HUES6 (cell line): ENCODE measurements around the gene C7orf25.

ENCODE experiments used
- H3K27ac ChIP-seq: 2 replicates; pipeline ENCODE4 v1.7.0; 2013; ENCODE audit warnings: low read depth, mild to moderate bottlenecking, low read length, inconsistent platforms
- H3K27me3 ChIP-seq: 2 replicates; pipeline ENCODE4 v1.6.1; 2013; ENCODE audit warnings: low read length; ENCODE audit not compliant: control insufficient read depth, insufficient read depth
- H3K36me3 ChIP-seq: 2 replicates; pipeline ENCODE4 v1.6.1; 2013; ENCODE audit warnings: low read length; ENCODE audit not compliant: control insufficient read depth, insufficient read depth
- H3K4me1 ChIP-seq: 2 replicates; pipeline ENCODE4 v1.6.1; 2013; ENCODE audit warnings: low read length; ENCODE audit not compliant: control insufficient read depth, insufficient read depth
- H3K4me3 ChIP-seq: 2 replicates; pipeline ENCODE4 v1.5.1; 2013; ENCODE audit warnings: low read depth, low read length
- H3K9ac ChIP-seq: one replicate; pipeline ENCODE4 v1.6.1; 2013; ENCODE audit warnings: mild to moderate bottlenecking, low read length
- H3K9me3 ChIP-seq: 2 replicates; pipeline ENCODE4 v1.6.1; 2013; ENCODE audit warnings: low read depth, low read length; ENCODE audit not compliant: control insufficient read depth, insufficient read depth

The C7orf25 gene

DNA sequence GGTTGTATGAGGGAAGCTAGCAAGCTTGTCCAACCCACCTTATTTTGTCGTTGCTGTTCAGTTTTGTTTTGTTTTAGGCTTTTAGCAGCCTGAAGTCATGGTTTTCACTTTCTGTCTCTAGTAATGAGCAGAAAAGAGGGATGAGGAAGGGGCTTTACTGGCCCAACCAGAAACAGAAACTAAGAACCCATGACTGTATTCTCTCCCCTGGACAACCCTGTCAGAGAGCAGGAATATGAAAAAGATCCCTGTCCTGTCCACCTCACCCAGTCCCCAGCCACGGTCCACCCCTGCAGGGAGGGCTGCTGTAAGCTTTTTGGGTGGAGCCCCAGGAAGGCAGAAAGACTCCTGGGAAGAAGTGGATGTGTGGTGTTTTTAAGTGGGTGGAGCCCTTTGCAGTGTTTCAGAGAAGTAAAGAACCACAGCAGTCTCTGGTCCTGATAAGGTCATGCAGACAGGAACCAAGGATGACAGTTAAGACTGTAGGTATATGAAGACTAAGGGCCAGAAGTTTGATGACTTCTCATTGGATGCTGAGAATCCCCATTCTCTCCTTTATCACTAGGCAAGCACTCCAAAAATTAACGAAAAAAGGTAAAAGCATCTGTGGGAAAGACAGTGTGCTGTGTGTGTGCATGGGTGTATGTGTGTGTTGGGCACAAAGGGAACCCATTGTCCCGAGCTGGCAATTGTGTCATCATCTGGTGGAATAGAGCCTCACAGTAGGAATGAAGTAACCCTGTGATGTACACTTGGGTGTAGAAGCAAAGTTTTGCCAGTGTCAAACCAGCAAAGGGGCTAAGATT lies 34.2 kb upstream of the C7orf25 start:
- Histone ChIP-seq H3K9me3 (0 out of 2 replicates have a peak, but pooled peaks cover 6% of the 10 kb centered on the region), H3K36me3 (no peaks in the 10 kb centered on the region), H3K9ac (no peak overlapping the region), H3K27ac (no peak overlapping the region), H3K4me1 (peaks cover 14% of the 10 kb centered on the region; the same call in 1 of the 2 replicates), H3K27me3 (no peaks in the 10 kb centered on the region), H3K4me3 (no peak overlapping the region)

DNA sequence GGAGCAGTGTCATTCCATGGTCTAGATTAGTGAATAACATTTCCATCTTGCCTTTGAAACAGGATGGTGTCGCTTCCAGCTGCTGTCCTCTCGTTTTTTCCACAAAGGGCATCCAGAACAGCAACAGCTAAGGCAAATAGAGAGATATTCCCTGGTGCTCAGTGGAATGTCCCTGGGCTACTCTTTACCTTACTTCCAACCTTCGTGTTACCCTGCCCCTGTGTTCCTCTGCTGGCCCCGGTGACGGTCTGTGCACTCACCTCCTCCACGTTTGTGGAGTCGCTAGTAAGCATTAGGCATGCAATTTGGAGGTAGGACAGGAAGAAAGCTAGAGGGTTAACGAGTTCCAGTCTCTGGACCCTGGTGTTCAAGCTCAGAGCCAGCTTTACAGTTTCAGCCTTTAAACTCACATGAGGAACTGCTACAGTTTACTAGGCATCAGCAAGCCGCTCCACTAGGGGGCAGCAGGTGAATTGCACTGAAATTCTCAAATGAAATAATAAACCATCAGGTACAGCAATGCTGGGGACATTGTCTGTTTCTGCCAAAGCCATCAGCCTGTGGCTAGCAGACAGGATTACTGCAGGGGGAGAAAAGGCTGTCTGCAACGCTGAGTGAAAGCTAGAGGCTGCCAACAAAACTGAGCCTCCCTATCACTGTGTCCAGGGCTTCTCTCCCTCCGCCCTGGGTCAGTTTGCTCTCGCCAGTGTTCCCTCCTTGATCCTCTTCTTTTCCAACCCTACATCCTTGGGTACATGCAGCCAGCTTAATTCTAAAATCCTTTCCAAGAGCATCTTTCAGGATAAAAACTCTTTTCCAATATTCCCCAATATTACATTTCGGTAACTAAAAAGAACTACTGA lies 29.3 kb upstream of the C7orf25 start:
- H3K27me3 ChIP-seq: no peaks in the 10 kb centered on the region
- H3K9ac ChIP-seq: no peak overlapping the region
- peaks cover 15% of the 10 kb centered on the region; the same call in 1 of the 2 replicates for H3K4me1 ChIP-seq
- no peak overlapping the region for H3K27ac ChIP-seq
- peaks cover 40% of the 10 kb centered on the region for H3K36me3 ChIP-seq
- H3K9me3 ChIP-seq: no peaks in the 10 kb centered on the region
- no peak overlapping the region for H3K4me3 ChIP-seq

DNA sequence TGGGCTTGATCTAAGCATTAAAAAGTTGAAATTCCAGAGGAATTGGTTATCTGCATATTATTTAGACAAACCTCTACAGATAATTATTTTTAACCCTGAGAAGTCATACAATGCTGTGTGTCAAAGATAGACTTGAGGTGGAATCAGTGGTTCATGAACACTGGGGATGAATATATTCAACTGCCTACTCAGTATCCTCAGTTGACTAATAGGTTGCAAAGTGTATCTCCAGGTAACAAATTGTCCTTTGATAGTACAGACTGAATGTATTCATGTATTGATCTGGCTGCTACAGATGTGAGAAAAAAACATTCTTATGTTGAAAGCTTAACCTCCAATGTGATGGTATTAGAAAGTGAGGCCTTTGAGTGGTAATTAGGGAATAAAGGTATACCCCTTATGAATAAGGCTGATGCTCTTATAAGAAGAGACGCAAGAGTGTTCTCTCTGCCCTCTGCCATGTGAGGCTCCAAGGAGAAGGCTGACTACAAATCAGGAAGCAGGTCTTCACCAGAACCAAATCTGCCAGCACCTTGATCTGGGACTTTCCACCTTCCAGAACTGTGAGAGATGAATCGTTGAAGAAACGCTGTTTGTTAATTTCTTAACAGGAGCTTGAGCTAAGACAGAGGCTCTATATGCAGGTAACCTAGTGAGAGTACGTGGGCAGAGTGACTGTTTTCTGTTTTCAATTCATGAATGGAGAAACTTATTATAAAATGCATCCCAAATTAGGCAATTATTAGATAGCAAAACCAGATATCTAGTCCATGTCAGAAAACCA lies 27.8 kb upstream of the C7orf25 start:
- Histone ChIP-seq H3K9ac (no peak overlapping the region), H3K36me3 (peaks cover 54% of the 10 kb centered on the region), H3K4me3 (no peak overlapping the region)

DNA sequence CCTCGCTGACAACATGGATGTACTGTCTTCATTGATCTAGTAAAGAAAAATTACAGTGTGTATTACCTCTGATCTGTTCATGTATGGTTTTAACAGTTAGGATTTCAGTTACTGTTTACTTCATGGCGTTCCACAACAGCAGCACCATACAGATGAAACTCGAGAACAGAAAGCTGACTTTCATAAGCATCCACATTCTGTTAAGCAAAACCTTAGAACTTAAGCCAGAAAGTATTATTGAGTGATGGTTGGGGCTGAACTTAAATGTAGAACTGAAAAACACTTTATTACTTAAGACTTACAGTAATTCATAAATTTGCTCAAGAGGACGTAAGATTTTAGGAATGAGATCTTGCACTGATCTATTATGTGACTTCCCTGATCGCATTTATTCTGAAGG lies 24.0 kb upstream of the C7orf25 start:
- Histone ChIP-seq H3K4me3 (no peak overlapping the region), H3K27ac (no peak overlapping the region), H3K9me3 (no peaks in the 10 kb centered on the region), H3K27me3 (no peaks in the 10 kb centered on the region), H3K9ac (no peak overlapping the region), H3K36me3 (peaks cover 57% of the 10 kb centered on the region), H3K4me1 (no peaks in the 10 kb centered on the region)

More for the DNA sequence above, 27.8 kb upstream of the C7orf25 start:
- H3K27ac ChIP-seq: no peak overlapping the region
- peaks cover 6% of the 10 kb centered on the region; the same call in 1 of the 2 replicates for H3K4me1 ChIP-seq
- no peaks in the 10 kb centered on the region for H3K27me3 ChIP-seq
- no peaks in the 10 kb centered on the region for H3K9me3 ChIP-seq

DNA sequence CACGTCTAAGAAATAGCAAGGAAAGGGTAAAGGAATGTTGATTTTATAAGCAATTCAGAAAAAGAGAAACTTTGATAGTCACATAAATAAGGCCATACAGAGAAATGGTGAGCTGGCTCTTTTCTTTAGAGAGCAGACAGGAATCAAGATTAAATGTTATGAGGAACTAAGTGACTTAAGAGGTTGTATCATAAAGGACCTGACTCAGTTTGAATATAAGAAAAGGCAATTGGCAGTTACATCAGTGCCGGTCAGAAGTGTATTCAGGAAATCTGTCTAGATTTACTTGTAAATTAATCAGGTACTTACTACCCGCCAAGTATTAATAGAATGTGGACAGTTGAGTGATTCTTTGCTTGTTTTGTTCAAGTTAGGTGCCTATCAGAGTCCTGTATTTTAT lies 22.4 kb upstream of the C7orf25 start:
- Histone ChIP-seq H3K36me3 (peaks cover 46% of the 10 kb centered on the region), H3K4me1 (peaks cover 3% of the 10 kb centered on the region; the same call in 1 of the 2 replicates), H3K27me3 (no peaks in the 10 kb centered on the region), H3K9me3 (no peaks in the 10 kb centered on the region), H3K9ac (no peak overlapping the region), H3K27ac (no peak overlapping the region), H3K4me3 (no peak overlapping the region)

DNA sequence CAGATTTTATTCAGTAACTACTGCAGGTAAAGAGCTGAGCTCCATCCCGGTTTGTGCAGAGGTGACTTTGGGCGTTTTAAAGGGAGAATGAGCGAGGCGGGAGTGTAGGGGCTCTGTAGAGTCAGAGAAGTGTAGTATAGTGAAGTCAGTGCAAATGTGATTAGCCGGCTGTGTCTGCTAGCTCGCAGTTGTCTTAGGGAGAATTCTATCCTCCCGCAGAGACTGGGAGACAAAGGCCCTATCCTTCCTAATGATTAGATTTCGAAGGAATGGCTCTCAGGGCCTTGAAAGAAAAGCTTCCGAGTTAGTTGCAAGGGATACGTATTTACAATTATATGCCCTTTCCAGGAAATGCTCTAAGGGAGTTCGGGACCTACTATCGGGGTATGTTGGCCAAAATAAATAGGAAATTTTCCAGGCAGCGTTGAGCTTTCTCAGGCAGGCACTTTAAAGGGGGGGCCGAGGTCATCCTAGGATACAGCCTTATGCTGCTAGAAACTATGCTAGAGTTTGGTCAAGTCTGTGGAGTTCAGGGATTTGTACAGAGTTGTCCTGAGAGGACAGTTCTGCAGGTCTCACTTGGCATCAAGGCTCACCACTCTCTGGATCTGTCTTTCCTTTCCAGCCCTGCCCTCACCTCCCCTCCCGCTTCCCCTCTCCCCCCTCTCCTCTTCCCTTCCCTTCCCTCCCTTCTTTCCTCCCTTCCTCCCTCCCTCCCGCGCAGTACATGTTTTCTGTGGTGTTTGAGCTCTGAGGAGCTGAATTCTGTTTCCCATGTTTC lies 21.1 kb upstream of the C7orf25 start:
- Histone ChIP-seq H3K9ac (peak overlapping the region; percentile 97), H3K4me3 (peak overlapping the region; percentile 99), H3K4me1 (peaks cover 4% of the 10 kb centered on the region; the same call in 1 of the 2 replicates), H3K27me3 (no peaks in the 10 kb centered on the region), H3K9me3 (no peaks in the 10 kb centered on the region), H3K36me3 (peaks cover 35% of the 10 kb centered on the region), H3K27ac (peak overlapping the region; percentile 80)

DNA sequence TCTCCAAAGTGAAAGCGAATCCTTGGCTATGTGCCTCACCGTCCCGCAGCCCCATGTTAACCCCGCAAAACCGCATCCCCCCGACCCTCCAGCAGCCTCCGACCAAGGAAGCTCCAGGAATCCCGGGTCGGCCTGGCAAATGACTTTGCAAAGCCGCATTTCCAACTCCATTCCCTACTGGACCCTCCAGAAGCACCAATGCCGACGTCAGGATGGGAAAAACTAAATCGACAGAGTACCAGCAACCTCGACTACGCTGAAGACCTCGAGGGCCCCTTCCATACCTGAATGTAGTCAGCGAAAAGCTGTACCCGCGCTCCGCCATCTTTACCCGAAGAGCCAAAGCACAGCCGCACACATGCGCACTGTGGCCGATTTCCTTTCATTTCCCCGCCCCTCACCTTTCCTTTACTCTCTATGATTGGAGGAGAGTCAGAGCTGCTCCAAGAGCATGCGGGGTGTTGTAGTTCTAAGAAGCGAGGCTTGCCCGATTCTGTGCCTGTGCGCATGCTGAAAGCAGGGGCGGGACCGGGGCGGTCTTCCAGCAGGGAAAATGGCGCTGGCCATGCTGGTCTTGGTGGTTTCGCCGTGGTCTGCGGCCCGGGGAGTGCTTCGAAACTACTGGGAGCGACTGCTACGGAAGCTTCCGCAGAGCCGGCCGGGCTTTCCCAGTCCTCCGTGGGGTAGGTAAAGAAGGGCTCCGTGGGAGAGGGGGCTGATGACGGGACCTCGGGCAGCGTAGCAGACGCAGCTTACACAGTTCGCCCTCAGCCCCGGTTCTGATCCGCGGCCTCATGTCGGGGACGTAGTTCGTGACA lies 20.2 kb upstream of the C7orf25 start, which contains the start of the genes MRPL32 and PSMA2:
Gene MRPL32 (plus strand): TSS at position 543 of the 818 bp plus-strand sequence. CDS start 11 bp downstream, at position 554.
Gene PSMA2 (minus strand): TSS at position 341 of the 818 bp plus-strand sequence. CDS start 16 bp downstream, at position 325.
- H3K27ac ChIP-seq: peak within 1 kb of the TSS; percentile 92
- H3K27me3 ChIP-seq: no peaks in the 10 kb centered on the region
- H3K4me3 ChIP-seq: peak within 1 kb of the TSS; percentile 99
- peaks cover 4% of the 10 kb centered on the region; the same call in 1 of the 2 replicates for H3K4me1 ChIP-seq
- H3K9ac ChIP-seq: peak within 1 kb of the TSS; percentile 97
- H3K36me3 ChIP-seq: peaks cover 33% of the 10 kb centered on the region
- no peaks in the 10 kb centered on the region for H3K9me3 ChIP-seq

DNA sequence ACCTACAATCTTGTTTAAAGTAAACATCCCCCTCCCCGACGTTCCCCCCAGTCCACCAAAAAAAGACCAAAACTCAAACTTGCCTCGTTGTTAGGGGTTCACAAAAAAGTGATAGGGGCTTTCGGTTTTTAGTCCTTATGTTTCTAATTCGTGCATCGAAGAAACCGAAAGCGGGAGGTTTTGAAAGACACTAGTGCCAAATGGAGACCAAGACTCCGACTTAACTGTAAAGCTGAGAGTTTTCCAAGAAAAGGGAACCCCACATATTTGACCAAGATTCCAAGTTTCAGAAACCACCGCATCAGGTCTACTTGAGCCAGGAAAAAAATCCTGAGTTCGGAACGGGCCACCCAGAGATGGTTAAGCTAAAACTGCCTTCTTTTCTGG lies 19.6 kb upstream of the C7orf25 start:
- peak overlapping the region; percentile 97 for H3K9ac ChIP-seq
- H3K4me3 ChIP-seq: peak overlapping the region; percentile 99
- H3K4me1 ChIP-seq: peaks cover 4% of the 10 kb centered on the region; the same call in 1 of the 2 replicates
- H3K27ac ChIP-seq: peak overlapping the region; percentile 92
- no peaks in the 10 kb centered on the region for H3K27me3 ChIP-seq
- H3K9me3 ChIP-seq: no peaks in the 10 kb centered on the region
- peaks cover 33% of the 10 kb centered on the region for H3K36me3 ChIP-seq

DNA sequence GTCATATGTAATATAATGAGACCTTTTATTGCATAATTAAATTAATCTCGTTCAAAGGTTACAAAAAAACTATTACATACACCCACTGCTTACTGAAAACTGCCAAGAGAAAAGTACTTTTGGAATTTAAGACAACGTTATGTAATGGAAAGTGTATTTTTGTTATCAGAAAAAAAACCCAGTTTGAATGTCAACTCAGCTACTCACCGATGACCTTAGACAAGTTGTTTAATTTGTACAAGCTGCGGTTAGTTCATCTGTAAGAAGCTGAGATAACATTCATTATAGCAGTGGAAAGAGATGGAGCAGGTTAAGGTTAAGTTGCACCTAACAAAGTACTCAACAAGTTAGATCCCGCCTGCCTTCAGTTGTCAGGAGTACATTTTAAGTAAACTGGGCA lies 19.0 kb upstream of the C7orf25 start:
- peaks cover 4% of the 10 kb centered on the region; the same call in 1 of the 2 replicates for H3K4me1 ChIP-seq
- 0 out of 2 replicates have a peak overlapping the region, but pooled peaks have one; percentile 92 for H3K27ac ChIP-seq
- H3K9ac ChIP-seq: peak overlapping the region; percentile 97
- H3K36me3 ChIP-seq: peaks cover 33% of the 10 kb centered on the region
- peak overlapping the region; percentile 99 for H3K4me3 ChIP-seq
- H3K27me3 ChIP-seq: no peaks in the 10 kb centered on the region
- no peaks in the 10 kb centered on the region for H3K9me3 ChIP-seq
